HL-60 (cell line): ENCODE results near the gene BCL2L12.
A peak's percentile ranks its signal among the peaks of the same experiment; 100 is the strongest.

ENCODE experiments used
- DNase-seq, 2 experiments: peaks; one replicate each; pipeline ENCODE4 v3.0.0-alpha.2; 2010 to 2020; ENCODE audit warnings: low read depth in 1 of 2, low spot score in 1 of 2
- H3K27ac ChIP-seq: fragments of 250-450 bp; sonication (Bioruptor Pico); replicated peaks from 2 replicates; pipeline ENCODE4 v1.5.1; 2020; ENCODE audit warnings: mild to moderate bottlenecking, moderate library complexity
- H3K27me3 ChIP-seq: fragments of 250-450 bp; sonication (Bioruptor Pico); 2 replicates; pipeline ENCODE4 v1.5.1; 2021; ENCODE audit warnings: mild to moderate bottlenecking, moderate library complexity; ENCODE audit not compliant: insufficient read depth, poor library complexity, severe bottlenecking
- H3K4me3 ChIP-seq: replicated peaks from 2 replicates; pipeline ENCODE4 v1.5.1; 2011; ENCODE audit warnings: mild to moderate bottlenecking, control low read depth, low read length; ENCODE audit not compliant: insufficient read depth
- GABPA ChIP-seq: IDR thresholded peaks from 2 replicates; pipeline ENCODE4 v1.6.1; 2012; ENCODE audit warnings: low read depth
- POLR2AphosphoS5 ChIP-seq: IDR thresholded peaks from 2 replicates; pipeline ENCODE4 v1.6.1; 2012; ENCODE audit warnings: low read depth
- SPI1 ChIP-seq: IDR thresholded peaks from 2 replicates; pipeline ENCODE4 v1.6.1; 2012; ENCODE audit warnings: low read depth, mild to moderate bottlenecking, borderline replicate concordance
- TF ChIP-seq, protein P1 (sequence below): IDR thresholded peaks from one replicate; pipeline ENCODE4 v1.5.1; 2011; ENCODE audit warnings: low read length, control low read depth, inconsistent platforms; ENCODE audit not compliant: insufficient read depth
- TF ChIP-seq, protein P2 (sequence below): IDR thresholded peaks from 2 replicates; pipeline ENCODE4 v1.6.1; 2012; ENCODE audit warnings: low read depth; ENCODE audit not compliant: insufficient replicate concordance

BCL2L12 gene

DNA sequence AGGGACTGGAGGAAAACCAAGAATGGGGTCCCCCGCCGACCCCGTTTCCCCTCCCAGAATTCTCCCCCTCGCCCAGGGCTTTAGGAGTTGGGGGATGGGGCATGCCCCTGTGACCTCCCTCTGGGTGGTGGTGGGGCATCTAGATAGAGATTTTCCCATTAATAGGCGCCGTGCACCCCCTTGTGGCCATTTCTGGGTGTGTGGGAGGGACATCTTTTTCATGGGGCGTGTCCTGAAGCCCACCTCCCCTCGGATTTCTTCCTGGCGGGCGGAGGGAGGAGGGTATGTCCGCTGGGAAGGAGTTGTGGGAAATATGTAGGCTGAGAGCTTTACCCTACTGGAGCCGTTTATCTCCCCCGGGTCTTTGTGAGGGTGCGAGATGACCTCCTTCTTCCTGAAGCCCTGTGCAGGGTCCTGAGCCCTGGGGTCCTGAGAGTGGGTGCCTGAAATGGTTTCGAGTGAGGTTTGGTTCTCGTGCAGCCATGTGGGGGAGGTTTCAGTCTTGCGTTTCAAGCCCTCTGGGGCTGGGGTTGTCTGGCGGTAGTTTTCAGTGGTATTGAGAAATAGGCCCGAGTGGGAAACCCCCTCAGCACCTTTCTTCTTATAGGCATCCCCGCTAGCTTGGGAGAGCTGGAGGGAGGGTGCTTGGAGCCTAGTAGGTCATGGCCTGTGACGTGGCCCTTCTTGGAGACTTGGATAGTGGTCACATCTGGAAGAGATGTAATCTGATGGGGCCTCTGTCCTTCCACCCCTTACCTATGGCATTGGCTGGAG, 12.4 kb downstream of the BCL2L12 start:
- Histone ChIP-seq H3K4me3 (peak overlapping the region; percentile 96), H3K27me3 (no peaks in the 10 kb centered on the region), H3K27ac (peak overlapping the region; percentile 98)
- TF ChIP-seq, protein P1, sequence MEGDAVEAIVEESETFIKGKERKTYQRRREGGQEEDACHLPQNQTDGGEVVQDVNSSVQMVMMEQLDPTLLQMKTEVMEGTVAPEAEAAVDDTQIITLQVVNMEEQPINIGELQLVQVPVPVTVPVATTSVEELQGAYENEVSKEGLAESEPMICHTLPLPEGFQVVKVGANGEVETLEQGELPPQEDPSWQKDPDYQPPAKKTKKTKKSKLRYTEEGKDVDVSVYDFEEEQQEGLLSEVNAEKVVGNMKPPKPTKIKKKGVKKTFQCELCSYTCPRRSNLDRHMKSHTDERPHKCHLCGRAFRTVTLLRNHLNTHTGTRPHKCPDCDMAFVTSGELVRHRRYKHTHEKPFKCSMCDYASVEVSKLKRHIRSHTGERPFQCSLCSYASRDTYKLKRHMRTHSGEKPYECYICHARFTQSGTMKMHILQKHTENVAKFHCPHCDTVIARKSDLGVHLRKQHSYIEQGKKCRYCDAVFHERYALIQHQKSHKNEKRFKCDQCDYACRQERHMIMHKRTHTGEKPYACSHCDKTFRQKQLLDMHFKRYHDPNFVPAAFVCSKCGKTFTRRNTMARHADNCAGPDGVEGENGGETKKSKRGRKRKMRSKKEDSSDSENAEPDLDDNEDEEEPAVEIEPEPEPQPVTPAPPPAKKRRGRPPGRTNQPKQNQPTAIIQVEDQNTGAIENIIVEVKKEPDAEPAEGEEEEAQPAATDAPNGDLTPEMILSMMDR: peak; percentile 22
- TF ChIP-seq POLR2AphosphoS5: no peak
- peak in 1 of 2 experiments; percentile 78 for DNase-seq

DNA sequence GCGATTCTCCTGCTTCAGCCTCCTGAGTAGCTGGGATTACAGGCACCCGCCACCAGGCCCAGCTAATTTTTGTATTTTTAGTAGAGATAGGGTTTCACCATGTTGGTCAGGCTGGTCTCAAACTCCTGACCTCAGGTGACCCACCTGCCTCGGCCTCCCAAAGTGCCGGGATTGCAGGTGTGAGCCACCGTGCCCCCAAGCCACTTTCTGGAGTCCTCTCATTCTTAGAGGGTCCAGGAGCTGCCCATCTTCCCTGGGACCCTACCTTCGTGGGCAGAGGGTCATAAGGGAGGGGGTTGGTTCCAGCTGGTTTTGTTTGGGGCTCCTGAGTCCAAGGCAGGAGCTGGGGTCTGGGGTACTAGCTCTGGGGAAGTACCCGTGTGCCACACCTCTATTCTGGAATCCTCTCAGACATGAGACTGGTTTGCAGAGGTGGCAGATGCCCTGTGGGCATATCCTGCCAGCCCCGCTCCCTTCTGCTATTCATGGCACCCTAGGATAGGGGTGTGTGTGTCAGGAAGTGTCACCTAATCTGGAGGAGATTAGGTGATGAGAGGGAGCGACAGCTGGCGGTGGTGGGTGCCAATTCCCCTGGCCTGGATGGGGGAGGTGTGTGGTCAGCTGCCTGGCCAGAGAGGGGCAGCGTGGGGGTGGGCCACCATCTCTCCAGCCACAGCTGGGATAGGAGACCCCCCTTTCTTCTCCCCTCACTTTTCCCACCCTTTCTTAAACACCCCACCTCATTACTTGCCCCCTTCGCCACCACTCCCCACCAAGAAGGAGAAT, 13.4 kb downstream of the BCL2L12 start:
- Histone ChIP-seq H3K4me3 (peak overlapping the region; percentile 25; the same call in 1 of the 2 replicates), H3K27ac (no peak overlapping the region), H3K27me3 (no peaks in the 10 kb centered on the region)
- TF ChIP-seq, protein P2, sequence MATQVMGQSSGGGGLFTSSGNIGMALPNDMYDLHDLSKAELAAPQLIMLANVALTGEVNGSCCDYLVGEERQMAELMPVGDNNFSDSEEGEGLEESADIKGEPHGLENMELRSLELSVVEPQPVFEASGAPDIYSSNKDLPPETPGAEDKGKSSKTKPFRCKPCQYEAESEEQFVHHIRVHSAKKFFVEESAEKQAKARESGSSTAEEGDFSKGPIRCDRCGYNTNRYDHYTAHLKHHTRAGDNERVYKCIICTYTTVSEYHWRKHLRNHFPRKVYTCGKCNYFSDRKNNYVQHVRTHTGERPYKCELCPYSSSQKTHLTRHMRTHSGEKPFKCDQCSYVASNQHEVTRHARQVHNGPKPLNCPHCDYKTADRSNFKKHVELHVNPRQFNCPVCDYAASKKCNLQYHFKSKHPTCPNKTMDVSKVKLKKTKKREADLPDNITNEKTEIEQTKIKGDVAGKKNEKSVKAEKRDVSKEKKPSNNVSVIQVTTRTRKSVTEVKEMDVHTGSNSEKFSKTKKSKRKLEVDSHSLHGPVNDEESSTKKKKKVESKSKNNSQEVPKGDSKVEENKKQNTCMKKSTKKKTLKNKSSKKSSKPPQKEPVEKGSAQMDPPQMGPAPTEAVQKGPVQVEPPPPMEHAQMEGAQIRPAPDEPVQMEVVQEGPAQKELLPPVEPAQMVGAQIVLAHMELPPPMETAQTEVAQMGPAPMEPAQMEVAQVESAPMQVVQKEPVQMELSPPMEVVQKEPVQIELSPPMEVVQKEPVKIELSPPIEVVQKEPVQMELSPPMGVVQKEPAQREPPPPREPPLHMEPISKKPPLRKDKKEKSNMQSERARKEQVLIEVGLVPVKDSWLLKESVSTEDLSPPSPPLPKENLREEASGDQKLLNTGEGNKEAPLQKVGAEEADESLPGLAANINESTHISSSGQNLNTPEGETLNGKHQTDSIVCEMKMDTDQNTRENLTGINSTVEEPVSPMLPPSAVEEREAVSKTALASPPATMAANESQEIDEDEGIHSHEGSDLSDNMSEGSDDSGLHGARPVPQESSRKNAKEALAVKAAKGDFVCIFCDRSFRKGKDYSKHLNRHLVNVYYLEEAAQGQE: no peak
- TF ChIP-seq, protein P1: no peak
- TF ChIP-seq GABPA (no peak), SPI1 (no peak), POLR2AphosphoS5 (no peak)
- no peak for DNase-seq

DNA sequence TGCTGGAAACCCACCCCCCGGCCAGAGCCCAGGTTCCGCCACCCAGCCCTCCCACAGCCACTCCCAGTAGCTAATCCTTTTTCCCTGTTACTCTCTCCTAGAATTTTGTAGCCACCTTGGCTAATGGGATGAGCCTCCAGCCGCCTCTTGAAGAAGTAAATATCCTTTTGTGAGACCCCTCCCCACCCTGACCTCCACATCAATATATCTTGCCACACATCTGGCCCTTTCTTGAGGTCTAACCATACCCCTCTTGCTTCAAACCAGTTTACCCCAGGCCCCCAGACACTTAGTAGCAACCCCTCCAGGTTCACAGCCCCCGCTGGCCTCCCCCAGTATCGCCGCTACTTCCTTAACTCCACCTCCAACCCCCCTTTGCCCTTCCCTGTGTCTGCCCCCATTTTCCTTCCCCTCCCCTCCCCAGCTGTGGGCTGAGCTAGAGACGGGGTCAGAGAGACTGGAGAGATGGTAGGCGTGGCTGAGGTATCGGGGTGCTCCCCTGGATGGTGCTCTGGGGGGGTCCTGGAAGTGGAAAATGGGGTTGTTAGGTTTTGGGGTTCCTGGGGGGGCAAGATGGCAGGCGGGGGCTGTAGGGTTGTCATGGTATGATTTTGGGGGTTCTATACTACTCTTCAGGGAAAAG, 14.2 kb downstream of the BCL2L12 start:
- no peaks in the 10 kb centered on the region for H3K27me3 ChIP-seq
- TF ChIP-seq, protein P2: no peak
- TF ChIP-seq GABPA (no peak), SPI1 (no peak), POLR2AphosphoS5 (no peak)
- TF ChIP-seq, protein P1: no peak
- no peak overlapping the region for H3K27ac ChIP-seq
- H3K4me3 ChIP-seq: no peak overlapping the region
- DNase-seq: no peak
